NCI-H2227 (cell line): ENCODE data around the gene PPT2.
"Not testable (repeated sequence)": the region's sequence is repeated elsewhere in the genome, so short reads cannot be mapped to it uniquely, and the experiment has no call there.

Source experiments
- DNase-seq: peaks from one replicate; lab custom pipeline; 2025; ENCODE audit not compliant: unreplicated experiment; lab: John Stamatoyannopoulos, UW

PPT2 gene

DNA sequence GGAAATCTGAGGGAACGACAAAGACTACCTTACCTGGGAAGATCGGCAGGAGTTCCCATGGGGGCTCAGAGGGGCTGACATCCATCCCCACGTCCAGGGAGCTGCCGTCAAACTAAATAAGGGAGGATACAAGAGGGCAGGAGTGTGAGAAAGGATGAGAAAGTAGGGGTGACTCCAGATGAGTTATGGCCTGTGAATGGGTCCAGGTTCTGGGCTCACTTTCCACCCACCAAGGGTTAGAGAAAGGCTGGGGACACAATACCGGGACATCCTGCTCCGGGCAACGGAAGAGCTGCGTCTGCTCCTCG, 26.6 kb upstream of the PPT2 start:
- DNase-seq: no peak

GRCh38 chr6:32127717-32128592, 26.0 kb upstream of the PPT2 start, which contains the start of gene ATF6B:
ATF6B (minus strand) TSS chr6:32128246; CDS start chr6:32128207, 39 bp downstream.
- DNase-seq: peak; percentile 99

DNA sequence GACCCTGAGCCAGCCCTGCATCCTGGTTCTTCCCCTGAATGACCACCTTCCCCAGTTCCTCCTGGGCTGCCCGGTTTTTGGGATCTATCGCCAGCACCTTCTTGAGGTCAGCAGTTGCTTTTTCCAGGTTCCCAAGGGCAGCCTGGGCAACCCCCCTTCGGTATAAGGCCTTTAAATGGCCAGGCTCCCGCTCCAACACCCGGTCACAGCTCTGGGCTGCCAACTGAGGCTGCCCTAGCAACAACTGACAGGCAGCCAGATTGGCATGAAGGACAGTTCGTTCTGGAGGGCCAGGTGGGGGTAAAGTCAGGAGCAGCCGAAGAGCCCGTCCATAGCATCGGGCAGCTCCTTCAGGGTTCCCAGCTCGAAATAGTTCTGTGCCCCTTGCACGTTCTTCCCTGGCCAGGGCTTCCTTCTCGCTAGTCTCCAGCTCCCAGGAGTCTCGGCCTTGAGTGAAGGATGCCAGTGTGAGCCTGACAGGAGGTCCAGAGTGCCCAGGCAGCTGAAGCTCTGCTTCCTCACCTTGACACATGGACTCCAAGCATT, 25.1 kb upstream of the PPT2 start:
- DNase-seq: no peak

- no peak for DNase-seq
Observed at GRCh38 chr6:32129297-32130088, 24.4 kb upstream of the PPT2 start.

- DNase-seq: no peak
Observed at GRCh38 chr6:32131439-32131948, 22.4 kb upstream of the PPT2 start.

- DNase-seq: no peak
Observed at GRCh38 chr6:32132110-32132509, 21.8 kb upstream of the PPT2 start.

DNA sequence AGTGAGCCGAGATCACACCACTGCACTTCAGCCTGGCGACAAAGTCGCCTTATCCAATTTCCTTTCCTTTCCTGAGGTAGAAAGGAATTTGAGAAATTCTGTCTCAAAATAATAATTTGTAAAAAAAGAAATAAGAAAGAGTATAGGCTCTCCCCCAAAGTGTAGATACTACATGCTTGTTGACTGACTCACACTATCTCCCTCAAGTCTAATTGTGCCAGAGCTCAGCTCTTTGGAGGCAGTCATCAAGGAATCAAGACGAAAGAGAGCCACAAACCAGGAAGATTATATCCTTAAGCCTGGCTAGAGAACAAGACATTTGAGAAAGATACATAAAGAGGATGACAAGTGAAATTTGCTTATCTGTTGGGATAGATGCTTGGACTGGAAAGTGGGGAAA, 20.2 kb upstream of the PPT2 start:
- DNase-seq: no peak

- DNase-seq: no peak
Observed at GRCh38 chr6:32137454-32137853, 16.5 kb upstream of the PPT2 start.

GRCh38 chr6:32139590-32139989, 14.4 kb upstream of the PPT2 start:
- DNase-seq: no peak

GRCh38 chr6:32140420-32141046, 13.4 kb upstream of the PPT2 start:
- no peak for DNase-seq

DNA sequence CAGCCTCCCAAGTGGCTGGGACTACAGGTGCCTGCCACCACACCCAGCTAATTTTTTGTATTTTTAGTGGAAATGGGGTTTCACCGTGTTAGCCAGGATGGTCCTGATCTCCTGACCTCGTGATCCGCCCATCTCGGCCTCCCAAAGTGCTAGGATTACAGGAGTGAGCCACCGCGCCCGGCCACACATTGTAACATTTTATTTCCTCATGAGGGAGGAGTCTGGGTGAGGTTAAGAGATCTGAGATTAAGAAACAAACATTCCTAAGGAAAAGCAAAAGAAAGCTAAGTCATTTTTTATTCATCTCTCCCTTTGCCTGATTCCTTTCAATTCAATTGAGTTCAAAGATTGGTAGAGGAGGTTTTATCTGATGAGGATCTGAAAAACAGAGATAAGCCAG, 9.7 kb upstream of the PPT2 start:
- not testable (repeated sequence) for DNase-seq

DNA sequence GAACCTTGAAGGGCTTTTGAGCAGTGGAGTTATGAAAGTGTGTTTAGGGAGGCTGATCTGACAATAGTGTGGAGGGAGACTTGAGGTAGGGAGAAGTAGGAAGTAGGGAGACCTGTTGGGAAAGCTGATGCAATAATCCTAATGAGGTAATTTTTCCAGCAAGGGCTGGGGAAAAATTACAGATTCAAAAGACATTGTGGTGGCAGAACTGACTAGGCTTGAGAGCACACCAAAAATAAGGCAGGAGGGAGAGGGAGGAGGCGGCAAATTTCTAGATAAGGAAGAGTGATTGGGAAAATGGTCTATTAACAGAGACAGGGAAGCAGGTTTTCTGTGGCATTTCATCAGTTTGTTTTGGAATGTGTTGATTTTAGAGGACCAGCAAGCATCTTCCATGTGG, 7.7 kb upstream of the PPT2 start:
- no peak for DNase-seq

DNA sequence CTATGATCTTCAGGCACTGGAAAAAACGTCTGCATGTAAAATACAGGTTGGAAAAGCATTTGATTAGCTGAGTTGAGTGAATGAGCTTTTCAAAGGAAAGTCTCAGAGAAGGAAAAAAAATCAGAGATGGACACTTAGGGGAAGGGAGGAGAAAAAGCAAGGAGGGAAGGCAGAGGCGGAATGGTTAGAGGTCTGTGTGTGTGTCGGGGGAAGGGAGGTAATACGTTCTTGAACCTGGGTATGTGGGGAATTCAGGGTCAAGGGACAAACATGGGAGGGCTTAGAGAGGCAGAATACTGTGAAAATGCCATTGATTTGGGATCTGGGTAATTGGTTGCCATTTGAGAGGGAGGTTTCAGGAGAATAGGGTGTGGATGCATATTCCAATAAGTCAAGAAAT, 7.3 kb upstream of the PPT2 start:
- DNase-seq: no peak

DNA sequence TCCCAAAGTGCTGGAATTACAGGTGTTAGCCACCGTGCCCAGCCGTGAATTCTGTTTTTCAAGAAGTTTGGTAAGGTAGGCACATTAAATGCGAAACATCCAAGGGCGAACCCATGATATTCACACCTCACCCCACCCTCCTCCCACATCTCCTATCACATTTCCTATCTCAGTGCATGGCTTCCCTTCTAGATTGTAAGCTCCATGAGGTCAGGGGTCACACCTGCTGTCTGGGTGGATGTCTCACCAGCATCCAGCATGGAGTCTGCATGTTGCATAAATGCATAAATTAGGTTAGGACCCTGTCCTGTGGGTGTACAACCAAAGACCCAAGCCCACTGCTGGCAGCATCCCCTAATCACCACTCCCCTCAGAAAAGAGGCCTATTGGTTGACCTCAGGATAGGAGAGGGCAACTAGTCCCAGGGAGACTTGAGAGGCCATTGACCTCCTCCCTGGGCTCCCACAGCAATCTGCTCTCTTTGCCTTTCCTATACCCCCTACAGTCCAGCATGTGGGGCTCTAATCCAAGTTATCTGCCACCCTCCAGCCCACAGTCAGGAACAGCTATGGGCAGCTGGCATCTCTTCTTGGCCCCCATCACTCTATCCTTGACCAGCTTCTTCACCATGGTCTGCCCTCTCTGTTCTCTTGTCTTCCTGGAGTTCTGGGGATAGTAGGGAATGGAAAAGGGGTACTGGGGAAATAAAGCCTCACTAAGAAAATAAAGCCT, 6.4 kb upstream of the PPT2 start:
- DNase-seq: no peak

- no peak for DNase-seq
Observed at GRCh38 chr6:32148289-32149091, 5.5 kb upstream of the PPT2 start.

GRCh38 chr6:32149092-32149755, 4.7 kb upstream of the PPT2 start:
- no peak for DNase-seq

DNA sequence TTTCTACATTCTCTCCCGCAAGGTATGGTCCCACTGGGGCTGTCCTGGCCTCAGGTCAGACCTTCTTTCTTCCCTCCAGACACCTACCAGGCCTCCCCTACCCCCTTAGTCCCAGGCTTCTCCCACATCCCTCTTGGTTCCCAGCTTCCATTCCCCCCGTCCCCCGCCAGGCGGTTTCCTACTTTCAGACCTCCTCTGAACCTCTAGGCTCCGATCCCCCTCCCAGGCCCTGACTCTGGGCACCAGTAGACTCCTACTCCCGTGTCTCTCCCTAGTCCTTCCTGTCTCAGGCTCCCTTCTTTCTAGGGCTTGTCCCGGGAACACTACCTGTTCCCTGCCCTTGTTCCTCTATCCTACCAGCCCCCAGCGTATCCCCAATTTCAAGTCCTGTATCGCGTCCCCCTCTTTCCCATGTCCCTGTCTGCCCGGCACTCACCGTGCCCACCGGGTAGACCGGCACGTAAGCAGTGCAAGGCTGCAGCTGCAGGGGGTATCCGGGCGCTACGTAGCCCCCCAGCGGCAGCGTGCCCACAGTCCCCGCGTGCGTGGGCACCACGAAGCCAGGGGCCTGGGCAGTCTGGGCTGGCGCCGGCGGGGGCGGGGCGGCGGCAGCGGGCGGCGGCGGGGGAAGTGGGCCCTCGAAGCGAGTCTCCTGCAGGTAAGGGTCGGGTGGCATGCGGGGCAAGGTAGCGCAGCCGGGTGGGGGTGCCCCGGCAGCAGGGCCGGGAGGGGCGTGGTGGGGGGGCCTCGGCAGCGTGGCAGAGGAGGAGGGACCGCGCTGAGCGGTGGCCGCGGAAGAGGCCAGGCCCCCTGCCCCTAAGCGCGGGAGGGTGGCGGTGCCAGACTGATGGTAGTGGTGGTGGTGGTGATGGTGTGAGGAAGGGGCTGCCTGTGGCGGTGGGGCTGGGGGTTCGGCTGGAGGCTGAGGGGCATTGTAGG, 3.7 kb upstream of the PPT2 start:
- no peak for DNase-seq

DNA sequence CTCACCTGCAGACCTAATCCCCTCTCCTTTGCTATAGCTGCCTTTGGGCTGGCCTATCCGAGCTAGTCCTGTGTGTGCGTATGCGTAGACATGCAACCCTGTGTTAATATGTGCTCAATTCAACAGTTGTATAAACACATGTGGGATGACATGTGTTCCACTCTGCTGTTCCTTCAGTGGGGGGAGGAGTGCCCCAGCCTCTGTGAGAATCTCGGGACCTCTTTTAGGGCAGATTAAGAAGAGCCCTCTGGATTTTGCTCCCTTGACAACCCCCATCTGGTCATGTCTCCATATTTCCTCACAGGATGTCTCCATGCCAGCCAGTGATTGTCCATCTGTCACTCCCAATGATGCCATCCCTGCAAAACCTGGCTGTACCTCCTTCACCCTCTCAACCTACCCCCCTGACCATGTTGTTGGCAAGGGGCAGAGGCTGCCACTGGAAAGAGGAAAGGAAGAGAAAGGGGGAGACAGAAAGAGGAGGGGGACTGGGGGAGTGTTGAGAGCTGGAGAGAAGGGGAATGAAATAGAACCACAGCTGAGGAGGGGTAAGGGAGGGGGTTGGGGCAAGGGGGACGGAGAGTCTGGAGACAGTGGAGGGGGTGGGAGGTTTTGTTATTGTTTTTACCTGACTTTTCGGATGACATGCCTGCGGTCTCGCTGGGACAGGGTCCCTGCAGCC, 2.6 kb upstream of the PPT2 start:
- no peak for DNase-seq
